Activated naive CD8-positive, alpha-beta T cell treated with anti-CD3 and anti-CD28 coated beads, Interleukin-2, amount 50 U/mL, for 16 hours (primary cell): Measurements from ENCODE around the gene TMEM123.

Experiments
- DNase-seq: peaks from one replicate; pipeline ENCODE4 v3.0.0-alpha.2; 2020; ENCODE audit warnings: low read depth, low spot score

The TMEM123 gene

DNA sequence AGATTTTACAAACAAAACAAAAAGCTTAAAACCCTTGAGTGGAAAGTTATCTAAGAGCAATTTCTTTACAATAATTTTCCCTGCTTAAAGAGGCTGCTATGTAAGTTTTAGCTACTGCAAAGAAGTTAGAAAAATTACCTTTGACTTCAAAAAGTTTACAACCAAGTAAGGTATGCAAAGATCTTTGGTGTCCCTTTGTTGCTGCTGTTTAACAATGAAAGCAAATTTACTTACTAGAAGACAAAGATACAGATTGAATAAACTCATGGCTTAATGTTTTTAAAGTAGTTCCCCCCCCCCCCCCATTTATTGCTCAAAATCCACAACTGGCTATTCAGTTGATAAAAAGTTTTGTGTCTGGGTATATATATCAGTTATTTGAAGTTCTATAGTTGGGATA is 26.0 kb downstream of the TMEM123 start:
- DNase-seq, result no peak

DNA sequence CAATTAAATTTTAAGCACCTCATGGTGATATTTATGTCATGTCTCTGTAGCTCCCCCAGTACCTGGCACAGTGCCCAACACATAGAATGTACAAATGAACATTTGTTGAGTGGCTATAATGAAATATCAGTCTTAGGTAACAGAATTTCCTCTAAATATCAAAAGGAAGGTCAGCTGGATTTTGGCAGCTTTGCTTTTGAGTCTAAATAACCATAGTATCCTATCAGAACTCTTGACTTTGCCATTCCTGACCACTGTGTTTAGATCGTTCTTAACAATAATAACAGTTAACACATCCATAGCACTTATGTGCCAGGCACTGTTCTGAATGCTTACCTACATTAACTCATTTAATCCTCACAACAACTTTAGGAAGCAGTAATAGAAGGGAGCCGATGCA is 26.6 kb downstream of the TMEM123 start:
- DNase-seq, result no peak

DNA sequence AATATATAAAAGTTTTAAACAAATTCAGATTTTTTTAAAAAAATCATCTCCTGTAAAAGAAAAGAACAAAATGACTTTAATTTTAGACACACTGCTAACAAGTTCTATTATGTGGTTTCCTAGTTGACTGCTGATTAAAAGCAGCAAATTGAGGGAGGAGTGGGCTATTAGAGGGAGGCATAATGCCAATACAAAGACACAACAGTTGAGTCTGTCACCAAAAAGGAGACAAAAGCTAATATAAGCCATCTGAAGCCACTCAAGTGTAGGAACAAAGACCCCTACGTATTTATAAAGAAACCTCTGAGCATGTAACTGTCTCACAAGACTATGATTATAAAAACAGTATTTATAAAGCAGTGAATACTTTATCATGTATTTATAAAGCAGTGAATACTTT is 28.6 kb downstream of the TMEM123 start:
- no peak for DNase-seq

DNA sequence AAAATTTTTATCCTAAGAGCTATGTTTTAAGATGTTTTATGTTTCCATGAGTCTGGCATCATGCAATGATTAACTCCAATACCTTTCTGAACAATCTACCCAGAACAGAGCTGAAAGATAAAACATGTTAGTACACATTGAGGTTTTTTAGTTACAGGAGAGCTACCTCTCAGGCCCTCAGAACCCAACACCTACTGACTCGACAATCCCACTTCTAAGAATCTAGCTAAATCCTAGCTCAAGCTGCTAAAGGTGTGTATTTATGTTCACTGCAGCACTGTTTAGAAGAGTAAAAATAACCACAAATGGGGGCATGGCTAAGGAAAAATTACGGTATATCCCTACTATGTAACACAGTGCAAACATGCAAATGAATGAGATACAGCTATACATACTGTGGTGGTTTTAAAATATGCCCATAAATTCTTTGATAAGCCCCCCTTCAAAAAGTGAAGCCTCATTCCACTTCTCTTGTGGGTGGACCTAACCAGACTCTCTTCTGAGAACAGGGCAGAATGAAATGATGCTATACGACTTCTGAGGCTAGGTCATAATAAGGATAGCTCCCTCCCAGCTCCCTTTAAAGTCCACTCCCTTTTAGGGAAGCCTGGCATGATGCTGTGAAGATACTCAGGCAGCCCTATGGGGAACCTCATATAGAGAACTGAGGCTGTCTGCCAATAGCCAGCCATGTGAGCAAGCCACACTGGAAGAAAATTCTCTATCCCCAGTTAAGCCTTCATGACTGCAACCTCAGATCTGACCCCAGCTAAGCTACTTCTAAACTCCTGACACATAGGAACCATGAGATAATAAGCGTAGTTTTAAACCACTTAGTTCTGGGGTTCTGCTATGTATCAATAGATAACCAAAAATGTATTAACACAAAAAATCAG is 29.5 kb downstream of the TMEM123 start:
- DNase-seq, result no peak

DNA sequence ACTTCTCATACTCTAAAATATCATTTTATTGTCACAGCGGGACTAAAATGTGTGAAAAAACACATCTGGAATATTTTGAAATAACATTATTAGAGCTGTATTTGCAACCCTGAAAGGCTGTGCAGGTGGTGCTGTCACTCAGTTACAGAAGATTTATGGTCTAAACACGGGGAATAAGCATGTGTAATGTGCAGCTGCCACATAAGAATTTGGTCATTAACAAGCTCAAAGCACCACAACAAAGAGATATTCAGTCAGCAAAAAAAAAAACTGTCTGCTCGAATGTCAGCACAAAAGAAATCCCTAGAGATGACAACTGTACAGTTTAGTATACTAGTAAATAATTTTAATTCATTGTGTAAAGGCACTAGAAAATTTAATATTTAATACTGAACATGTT is 31.3 kb downstream of the TMEM123 start:
- no peak for DNase-seq

DNA sequence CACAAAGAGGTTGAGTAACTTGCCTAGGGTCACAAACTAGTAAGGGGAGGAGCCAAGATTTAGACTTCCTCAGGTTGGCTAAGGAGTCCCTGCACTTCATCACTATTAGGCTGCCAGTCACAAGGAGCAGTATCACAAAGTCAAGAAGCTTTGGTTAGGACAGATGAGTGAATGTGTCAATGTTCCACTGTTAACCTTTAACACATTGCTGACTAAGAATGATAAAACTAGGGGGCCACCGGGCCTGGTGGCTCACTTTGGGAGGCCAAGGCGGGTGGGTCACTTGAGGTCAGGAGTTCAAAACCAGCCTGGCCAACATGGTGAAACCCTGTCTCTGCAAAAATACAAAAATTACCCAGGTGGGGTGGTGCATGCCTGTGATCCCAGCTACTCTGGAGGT is 32.0 kb downstream of the TMEM123 start:
- DNase-seq, result no peak

DNA sequence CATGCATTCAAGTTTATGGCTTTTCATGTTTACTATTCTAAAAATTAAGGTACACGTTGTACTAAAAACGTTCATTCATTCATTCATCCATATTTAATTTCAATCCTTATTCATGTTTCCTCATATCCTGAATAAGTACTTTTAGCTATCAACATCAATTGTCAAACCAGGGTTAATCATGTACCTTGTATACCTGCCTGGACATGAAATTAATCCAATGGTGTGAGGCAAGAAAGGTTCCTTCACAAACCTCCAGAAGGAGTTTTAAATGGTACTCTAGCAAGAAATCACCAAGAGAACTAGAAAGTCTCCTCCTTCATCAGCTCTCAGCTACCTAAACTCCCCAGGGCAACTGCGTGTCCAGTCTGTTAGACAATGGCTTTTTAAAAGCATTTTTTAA is 33.4 kb downstream of the TMEM123 start:
- no peak for DNase-seq

DNA sequence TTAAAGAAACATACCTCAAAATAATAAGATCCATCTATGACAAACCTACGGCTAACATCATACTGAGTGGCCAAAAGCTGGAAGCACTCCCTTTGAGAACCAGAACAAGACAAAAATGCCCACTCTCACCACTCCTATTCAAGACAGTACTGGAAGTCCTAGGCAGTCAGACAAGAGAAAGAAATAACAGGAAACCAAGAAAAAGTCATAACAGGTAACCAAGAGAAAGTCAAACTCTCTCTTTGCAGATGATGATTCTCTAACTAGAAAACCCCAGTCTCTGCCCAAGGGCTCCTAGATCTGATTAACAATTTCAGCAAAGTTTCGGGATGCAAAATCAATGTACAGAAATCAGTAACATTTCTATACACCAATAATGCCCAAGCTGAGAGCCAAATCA is 35.6 kb downstream of the TMEM123 start:
- DNase-seq, result no peak

DNA sequence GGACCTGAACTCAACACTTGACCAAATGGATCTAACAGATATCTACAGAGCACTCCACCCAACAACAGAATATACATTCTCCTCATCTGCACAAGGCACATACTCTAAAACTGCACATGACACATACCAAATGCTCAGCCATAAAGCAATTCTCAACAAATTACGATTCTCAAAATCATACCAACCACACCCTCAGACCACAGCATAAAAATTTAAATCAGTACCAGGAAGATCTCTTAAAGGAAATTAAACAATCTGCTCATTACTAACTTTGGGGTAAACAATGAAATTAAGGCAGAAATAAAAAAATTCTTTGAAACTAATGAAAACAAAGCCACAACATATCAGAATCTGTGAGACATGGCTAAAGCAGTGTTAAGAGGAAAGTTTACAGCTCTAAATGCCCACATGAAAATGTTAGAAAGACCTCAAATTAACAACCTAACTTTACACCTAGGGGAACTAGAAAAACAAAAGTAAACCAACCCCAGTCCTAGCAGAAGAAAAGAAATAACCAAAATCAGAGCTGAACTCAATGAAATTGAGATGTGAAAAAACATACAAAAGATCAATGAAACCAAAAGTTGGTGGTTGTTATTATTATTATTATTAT is 37.2 kb downstream of the TMEM123 start:
- DNase-seq, result no peak

DNA sequence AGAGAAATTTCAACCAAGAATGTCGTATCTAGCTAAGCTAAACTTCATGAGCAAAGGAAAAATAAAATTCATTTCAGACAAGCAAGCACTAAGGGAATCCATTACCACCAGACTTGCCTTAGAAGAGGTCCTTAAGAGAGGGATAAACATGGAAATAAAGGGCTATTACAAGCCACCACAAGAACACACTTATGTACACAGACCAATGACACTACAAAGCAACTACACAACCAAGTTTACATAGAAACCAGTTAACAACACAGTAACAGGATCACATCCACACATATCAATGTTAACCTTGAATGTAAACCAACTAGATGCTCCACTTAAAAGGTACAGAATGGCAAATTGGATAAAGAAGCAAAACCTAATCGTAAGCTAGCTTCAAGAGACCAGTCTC is 38.0 kb downstream of the TMEM123 start:
- DNase-seq, result no peak

DNA sequence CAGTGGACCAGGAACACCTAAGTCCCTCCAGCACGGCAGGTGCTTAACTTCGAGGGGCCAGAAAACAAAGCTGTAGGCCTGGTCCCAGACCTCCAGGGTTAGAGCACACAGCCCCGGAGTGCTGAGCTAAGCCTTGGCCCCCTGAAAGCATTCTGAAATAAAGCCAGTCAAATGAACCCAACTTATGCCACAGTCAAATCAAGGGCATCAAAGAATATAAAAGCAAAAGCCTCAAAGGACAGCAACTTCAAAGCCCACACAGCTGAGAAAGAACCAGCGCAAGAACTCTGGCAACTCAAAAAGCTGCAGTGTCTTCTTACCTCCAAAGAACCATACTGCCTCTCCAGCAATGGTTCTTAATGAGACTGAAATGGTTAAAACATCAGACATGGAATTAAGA is 39.1 kb downstream of the TMEM123 start:
- DNase-seq, result no peak

DNA sequence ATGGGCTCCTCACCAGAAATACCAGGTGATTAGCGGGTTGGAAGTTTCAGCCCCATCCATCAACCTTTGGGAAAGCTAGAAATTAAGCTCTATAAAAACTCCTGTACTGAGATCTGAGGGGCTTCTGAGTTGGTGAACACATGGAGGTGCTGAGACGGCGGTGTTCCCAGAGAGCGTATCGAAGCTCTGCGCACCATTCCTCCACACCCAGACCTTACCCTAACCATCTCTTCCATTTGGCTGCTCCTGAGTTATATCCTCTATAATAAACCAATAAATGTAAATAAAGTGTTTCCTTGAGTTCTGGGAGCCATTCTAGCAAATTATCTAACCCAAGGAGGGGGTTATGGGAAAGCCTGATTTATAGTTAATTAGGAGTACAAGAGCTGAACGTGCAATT is 41.4 kb downstream of the TMEM123 start:
- no peak for DNase-seq

DNA sequence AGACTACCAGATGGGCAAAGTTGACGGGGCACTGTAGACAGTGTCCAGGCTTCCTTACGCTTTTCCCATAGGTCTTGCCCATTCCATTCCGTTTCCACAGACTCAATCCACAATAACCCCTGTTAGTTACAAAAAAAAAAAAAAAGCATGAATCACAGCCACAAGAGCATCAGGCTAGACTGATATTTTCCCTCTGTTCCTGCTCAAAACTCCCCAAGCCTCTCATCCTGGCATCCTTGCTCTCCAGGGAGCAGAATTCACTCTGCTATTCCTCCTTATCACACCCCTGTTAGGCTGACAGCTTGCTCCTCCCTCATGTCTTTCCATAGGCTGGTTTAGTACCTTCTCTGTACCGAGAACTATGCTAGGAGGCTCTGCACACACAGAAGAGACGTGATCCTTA is 42.2 kb downstream of the TMEM123 start:
- DNase-seq, result no peak

DNA sequence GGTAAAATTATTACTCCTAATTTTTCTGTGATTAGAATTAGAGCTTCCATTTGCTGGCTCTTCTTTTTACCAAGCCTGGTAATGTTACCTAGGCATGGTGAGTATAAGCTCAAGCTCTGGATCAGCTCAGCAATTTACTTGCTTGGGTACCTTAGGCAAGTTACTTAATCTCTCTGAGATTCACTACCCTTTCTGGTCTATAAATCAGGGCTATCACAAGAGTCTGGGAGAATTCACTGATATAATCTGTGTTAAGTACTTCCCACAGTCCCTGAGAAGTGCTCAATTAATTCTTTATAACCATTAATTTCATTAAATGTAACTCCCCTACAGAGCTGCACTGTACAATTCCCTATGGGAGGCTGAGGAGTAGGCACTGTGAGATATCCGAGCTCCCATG is 44.2 kb downstream of the TMEM123 start:
- DNase-seq, result no peak

DNA sequence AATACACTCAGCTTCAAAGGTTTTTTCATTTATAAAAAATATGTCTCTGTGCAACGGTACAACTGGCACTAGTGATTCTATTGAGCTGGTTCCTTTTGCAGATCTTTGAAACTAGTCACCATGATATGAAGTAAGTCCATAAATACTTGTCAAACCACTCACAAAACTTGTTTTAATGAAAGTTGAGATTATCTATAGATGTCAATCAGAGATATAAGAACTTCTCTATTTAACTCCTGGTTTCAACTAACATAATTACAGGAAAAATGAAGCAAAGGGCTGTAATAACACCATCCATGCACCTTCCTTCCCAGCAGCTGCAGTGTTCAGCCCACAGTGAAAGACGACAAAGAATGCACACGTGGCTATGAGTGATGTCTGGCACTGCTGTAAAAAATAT is 44.7 kb downstream of the TMEM123 start:
- DNase-seq, result no peak

DNA sequence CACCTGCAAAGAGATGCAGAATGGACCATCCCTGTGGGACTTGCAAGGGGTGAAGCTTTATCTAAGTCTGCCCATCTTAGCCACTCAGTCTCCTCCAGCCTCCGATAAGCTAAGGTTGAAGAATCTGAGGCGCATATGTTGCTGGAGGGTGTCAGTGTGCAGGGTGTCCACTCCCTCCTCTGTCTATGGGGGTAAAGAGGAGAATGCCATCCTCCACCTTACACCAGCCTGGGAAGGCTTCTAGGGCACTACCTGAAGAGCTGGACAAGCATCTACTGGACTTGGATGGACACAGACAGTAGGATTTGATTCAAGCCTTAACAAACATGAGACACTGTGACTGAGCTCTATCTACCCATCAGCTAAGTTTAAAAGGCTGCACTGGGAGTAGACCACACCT is 46.5 kb downstream of the TMEM123 start:
- DNase-seq, result no peak

DNA sequence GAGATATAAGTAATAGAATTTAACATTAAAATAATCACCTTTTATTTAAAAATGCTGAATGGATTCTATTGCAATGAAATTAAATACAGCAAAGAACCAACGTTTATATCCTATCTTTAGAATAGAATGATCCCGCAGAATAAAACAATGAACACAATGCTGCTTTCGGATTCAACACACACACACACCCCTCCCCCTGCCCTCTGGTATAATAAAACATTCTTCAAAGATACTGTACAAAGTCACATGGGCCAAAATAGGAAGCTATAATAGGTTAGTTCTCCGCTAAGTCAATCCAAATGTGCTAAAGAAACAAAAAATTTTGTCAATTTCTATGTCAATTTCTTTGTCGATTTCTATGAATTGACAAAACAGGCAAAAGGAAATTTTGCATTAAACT is 47.1 kb downstream of the TMEM123 start:
- no peak for DNase-seq

DNA sequence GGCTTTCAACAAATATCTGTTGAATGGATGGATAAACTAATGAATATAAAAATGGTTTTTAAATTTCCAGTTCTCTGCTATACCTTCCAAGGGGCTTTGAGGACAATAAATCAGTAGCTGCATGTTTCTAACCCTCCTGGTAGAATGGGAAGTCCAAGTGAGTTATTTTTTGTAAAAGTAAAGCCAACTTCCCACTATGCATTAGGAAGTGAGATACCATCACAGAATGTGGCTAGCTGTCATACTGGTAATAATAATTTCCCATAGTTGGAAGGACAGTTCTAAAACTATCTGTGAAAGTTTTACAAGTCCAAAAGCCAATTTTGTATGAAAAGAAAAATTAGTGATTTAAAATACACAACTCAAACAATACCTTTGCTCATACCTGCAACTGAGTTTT is 50.0 kb downstream of the TMEM123 start:
- DNase-seq, result no peak

DNA sequence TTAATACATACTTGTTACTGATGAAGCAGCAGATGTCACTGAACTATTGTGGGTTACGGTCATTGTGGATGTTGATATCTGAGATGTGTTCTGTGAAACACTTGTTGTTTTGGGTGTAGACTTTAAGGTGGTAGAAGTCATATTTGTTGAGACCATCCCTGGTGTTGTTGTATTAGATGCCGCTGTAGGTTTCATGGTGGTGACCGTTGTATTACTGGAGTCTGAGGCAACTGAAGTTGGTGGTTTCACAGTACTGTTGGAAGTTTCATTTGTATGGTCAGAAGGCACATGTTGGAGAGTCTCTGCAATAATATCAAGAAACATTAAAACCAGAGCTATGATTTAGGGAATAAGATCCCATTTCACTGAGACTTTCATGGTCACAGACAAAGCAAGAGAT is 50.7 kb downstream of the TMEM123 start:
- DNase-seq, result no peak

DNA sequence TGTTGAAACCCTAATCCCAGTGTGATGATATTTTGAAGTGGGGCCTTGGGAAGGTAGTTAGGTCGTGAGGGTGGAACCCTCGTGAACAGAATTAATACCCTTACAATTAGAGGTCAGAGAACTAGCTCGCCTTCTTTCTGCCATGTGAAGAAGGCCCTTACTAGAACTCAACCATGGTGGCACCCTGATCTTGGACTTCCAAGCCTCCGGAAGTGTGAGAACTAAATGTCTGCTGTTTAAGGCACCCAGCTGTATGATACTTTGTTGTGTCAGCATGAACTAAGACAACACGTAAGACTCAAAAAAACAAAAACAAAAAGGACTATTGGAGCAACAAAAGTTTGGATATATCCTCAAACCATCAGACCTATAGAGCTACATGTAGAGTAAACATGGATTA is 52.0 kb downstream of the TMEM123 start:
- no peak for DNase-seq

DNA sequence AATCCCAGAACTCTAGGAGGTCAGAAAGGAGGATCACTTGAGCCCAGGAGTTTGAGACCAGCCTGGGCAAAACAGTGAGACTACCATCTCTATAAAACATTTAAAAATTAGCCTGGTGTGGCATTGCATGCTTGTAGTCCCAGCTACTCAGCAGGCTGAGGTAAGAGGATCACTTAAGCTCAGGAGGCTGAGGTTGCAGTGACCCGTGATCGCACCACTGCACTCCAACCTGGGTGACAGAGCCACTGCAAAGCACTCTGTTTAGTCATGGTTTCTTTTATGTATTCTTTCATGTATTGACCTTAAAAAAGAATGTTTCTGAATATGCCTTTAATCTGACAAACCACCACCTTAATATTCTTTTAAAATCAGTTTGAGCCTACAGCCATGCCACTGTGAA is 53.4 kb downstream of the TMEM123 start:
- no peak for DNase-seq

DNA sequence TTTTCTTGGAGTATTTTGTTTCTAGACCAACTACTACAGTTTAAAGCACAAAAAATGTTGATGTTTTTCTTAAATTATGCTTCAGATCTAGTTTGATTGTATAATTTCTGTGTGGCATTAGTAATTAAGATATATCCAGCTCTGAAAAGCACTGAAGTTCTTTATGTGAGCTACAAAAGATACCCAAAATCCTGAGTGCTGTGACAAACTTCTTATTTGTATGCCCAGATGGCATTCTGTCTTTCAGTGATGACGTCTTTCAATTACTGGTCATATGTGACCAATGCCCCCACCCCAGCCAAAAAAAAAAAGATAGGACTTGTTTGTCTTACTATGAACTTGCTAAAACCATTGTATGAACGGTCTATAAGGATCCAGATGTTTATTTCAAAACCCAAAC is 54.3 kb downstream of the TMEM123 start:
- DNase-seq, result no peak
